ENCODE measurements around the gene TTLL11.

The TTLL11 gene

GRCh38 chr9:121822093-121823085 is 270.7 kb downstream of the TTLL11 start:
- DNase-seq: no peak

GRCh38 chr9:121821326-121821725 is 271.8 kb downstream of the TTLL11 start:
- no peak for DNase-seq

- no peak for DNase-seq
Observed at GRCh38 chr9:121820286-121821005, 272.7 kb downstream of the TTLL11 start.

- peak; percentile 82 for DNase-seq
Observed at GRCh38 chr9:121819428-121820231, 273.5 kb downstream of the TTLL11 start.

- DNase-seq: no peak
Observed at GRCh38 chr9:121818841-121819427, 274.2 kb downstream of the TTLL11 start.

GRCh38 chr9:121818016-121818661 is 275.0 kb downstream of the TTLL11 start:
- no peak for DNase-seq

GRCh38 chr9:121817476-121817875 is 275.6 kb downstream of the TTLL11 start:
- no peak for DNase-seq

- DNase-seq: no peak
Observed at GRCh38 chr9:121816845-121817450, 276.2 kb downstream of the TTLL11 start.

- no peak for DNase-seq
Observed at GRCh38 chr9:121816449-121816817, 276.7 kb downstream of the TTLL11 start.

GRCh38 chr9:121815546-121816448 is 277.3 kb downstream of the TTLL11 start:
- no peak for DNase-seq

- no peak for DNase-seq
Observed at GRCh38 chr9:121815084-121815483, 278.0 kb downstream of the TTLL11 start.

GRCh38 chr9:121814594-121814993 is 278.5 kb downstream of the TTLL11 start:
- DNase-seq: no peak

GRCh38 chr9:121813519-121814210 is 279.4 kb downstream of the TTLL11 start:
- no peak for DNase-seq

GRCh38 chr9:121812159-121812735 is 280.9 kb downstream of the TTLL11 start:
- DNase-seq: no peak

- no peak for DNase-seq
Observed at GRCh38 chr9:121811751-121812150, 281.4 kb downstream of the TTLL11 start.

GRCh38 chr9:121811140-121811539 is 282.0 kb downstream of the TTLL11 start:
- DNase-seq: no peak

- DNase-seq: no peak
Observed at GRCh38 chr9:121810489-121810888, 282.6 kb downstream of the TTLL11 start.

- no peak for DNase-seq
Observed at GRCh38 chr9:121809356-121810050, 283.6 kb downstream of the TTLL11 start.

GRCh38 chr9:121808781-121809180 is 284.3 kb downstream of the TTLL11 start:
- no peak for DNase-seq
